CD4-positive, alpha-beta T cell (primary cell): ENCODE data around the gene RAI14. TPM values are rescaled to one million over a fixed set of nuclear protein-coding genes. Genes with fewer than 3 reads are reported as not detected.

Source experiments
- ATAC-seq: fragments of 200-7000 bp; cut with Tn5 transposase; one replicate; pipeline ENCODE4 v1.10.0; 2022; ENCODE audit warnings: mild to moderate bottlenecking; ENCODE audit not compliant: poor library complexity
- CTCF ChIA-PET: fragments of 350-600 bp; sonication (Branson Sonifier 250); formaldehyde crosslinking; loops from one replicate; lab custom pipeline; 2021; ENCODE audit warnings: antibody characterized with exemption, inconsistent platforms; lab: Charles Lee
- POLR2A ChIA-PET: fragments of 350-600 bp; sonication (Branson Sonifier 250); formaldehyde crosslinking; loops from one replicate; lab custom pipeline; 2021; ENCODE audit warnings: antibody characterized with exemption, inconsistent platforms; lab: Charles Lee
- DNase-seq, 14 experiments: peaks; one replicate each; pipeline ENCODE4 v3.0.0-alpha.2; 2013 to 2020; ENCODE audit warnings: mixed read lengths in 2 of 14
- H3K27ac ChIP-seq, 2 donors: one replicate each; pipeline versions ENCODE4 v1.5.1 to v1.7.0; 2013; ENCODE audit warnings: low read length in 2 of 2, low read depth in 1 of 2, mild to moderate bottlenecking in 1 of 2
- H3K27me3 ChIP-seq, 2 experiments: 1 replicate in 1 of 2; 2 replicates in 1 of 2; pipeline versions ENCODE4 v1.6.1 to v1.7.0; 2013; ENCODE audit warnings: low read length in 2 of 2, control low read depth in 1 of 2, mild to moderate bottlenecking in 1 of 2, moderate library complexity in 1 of 2; ENCODE audit not compliant: insufficient read depth in 2 of 2, control insufficient read depth in 1 of 2
- H3K36me3 ChIP-seq: one replicate; pipeline ENCODE4 v1.6.1; 2013; ENCODE audit warnings: low read length, control low read depth; ENCODE audit not compliant: insufficient read depth
- H3K4me1 ChIP-seq: one replicate; pipeline ENCODE4 v1.6.1; 2013; ENCODE audit warnings: low read length, control low read depth; ENCODE audit not compliant: insufficient read depth
- H3K4me3 ChIP-seq: one replicate; pipeline ENCODE4 v1.5.1; 2013; ENCODE audit warnings: mild to moderate bottlenecking, low read length, moderate library complexity
- H3K9me3 ChIP-seq, 2 experiments: 1 replicate in 1 of 2; 2 replicates in 1 of 2; pipeline versions ENCODE4 v1.6.1 to v1.7.0; 2013; ENCODE audit warnings: low read length in 2 of 2, mild to moderate bottlenecking in 2 of 2, control low read depth in 1 of 2, moderate library complexity in 1 of 2; ENCODE audit not compliant: control insufficient read depth in 1 of 2, insufficient read depth in 1 of 2
- H3K27ac Mint-ChIP-seq: one replicate; pipeline ENCODE4 v1.8.0; 2020; ENCODE audit warnings: mixed read lengths
- H3K27me3 Mint-ChIP-seq: one replicate; pipeline ENCODE4 v1.8.0; 2021; ENCODE audit warnings: mixed read lengths
- H3K36me3 Mint-ChIP-seq: one replicate; pipeline ENCODE4 v1.8.0; 2021; ENCODE audit warnings: low read depth, mixed read lengths
- H3K4me1 Mint-ChIP-seq: one replicate; pipeline ENCODE4 v1.8.0; 2021; ENCODE audit warnings: low read depth, mixed read lengths
- H3K4me3 Mint-ChIP-seq: one replicate; pipeline ENCODE4 v1.8.0; 2020; ENCODE audit warnings: mild to moderate bottlenecking, mixed read lengths
- H3K9me3 Mint-ChIP-seq: one replicate; pipeline ENCODE4 v1.8.0; 2020; ENCODE audit warnings: mixed read lengths
- CTCF ChIP-seq: fragments of 200-600 bp; IDR thresholded peaks from one replicate; pipeline ENCODE4 v1.8.0; 2022; ENCODE audit warnings: antibody characterized with exemption, mild to moderate bottlenecking
- intact Hi-C, 2 experiments: fragments of 100-400 bp; cut with DNase I in 1 of 2; cut with micrococcal nuclease in 1 of 2; formaldehyde crosslinking; loops; one replicate each; pipeline versions ENCODE4 v1.15.1 to v1.9.0; 2023 to 2025; cut with DNase I, micrococcal nuclease
- total RNA-seq, 174 experiments: library from RNA in 2 of 174; stranded (reverse) in 2 of 174; gene quantifications; one replicate each; pipeline ENCODE4 v1.2.3 and lab custom pipeline; 2021 to 2026

Gene RAI14
- total RNA-seq, 2 experiments from 2014 or later = 0.20 to 0.60 TPM

GRCh38 chr5:34865091-34865490, 209.0 kb downstream of the RAI14 start:
- H3K27ac ChIP-seq = no peak overlapping the region
- DNase-seq (no peak), ATAC-seq (no peak)
- CTCF ChIA-PET = no interaction called here
- intact Hi-C loops = no loop called here
- Mint-ChIP-seq H3K9me3 (no peaks in the 10 kb centered on the region), H3K4me1 (no peaks in the 10 kb centered on the region), H3K4me3 (no peak overlapping the region), H3K27me3 (no peaks in the 10 kb centered on the region), H3K27ac (no peak overlapping the region), H3K36me3 (no peaks in the 10 kb centered on the region)
- no peaks in the 10 kb centered on the region for H3K36me3 ChIP-seq
- H3K4me3 ChIP-seq = no peak overlapping the region
- no peaks in the 10 kb centered on the region for H3K9me3 ChIP-seq
- no peaks in the 10 kb centered on the region for H3K27me3 ChIP-seq
- H3K4me1 ChIP-seq = no peaks in the 10 kb centered on the region
- POLR2A ChIA-PET = no interaction called here
- no peak for TF ChIP-seq CTCF

- Histone ChIP-seq H3K4me1 (no peaks in the 10 kb centered on the region), H3K4me3 (no peak overlapping the region), H3K36me3 (no peaks in the 10 kb centered on the region), H3K27me3 (no peaks in the 10 kb centered on the region), H3K27ac (no peak overlapping the region), H3K9me3 (no peaks in the 10 kb centered on the region)
- CTCF ChIA-PET = no interaction called here
- intact Hi-C loops = no loop called here
- Mint-ChIP-seq H3K27ac (no peak overlapping the region), H3K36me3 (no peaks in the 10 kb centered on the region), H3K9me3 (no peaks in the 10 kb centered on the region), H3K4me1 (no peaks in the 10 kb centered on the region), H3K4me3 (no peak overlapping the region), H3K27me3 (peaks cover 4% of the 10 kb centered on the region)
- TF ChIP-seq CTCF = no peak
- ATAC-seq (no peak), DNase-seq (no peak)
- POLR2A ChIA-PET = no interaction called here
Measured at GRCh38 chr5:34866989-34867471, 210.9 kb downstream of the RAI14 start.

- peaks cover 4% of the 10 kb centered on the region for H3K27me3 Mint-ChIP-seq
- H3K27ac ChIP-seq = no peak overlapping the region
- intact Hi-C loops = no loop called here
Measured at GRCh38 chr5:34867660-34868059, 211.5 kb downstream of the RAI14 start.

More at GRCh38 chr5:34867660-34868059, 211.5 kb downstream of the RAI14 start:
- H3K4me3 ChIP-seq = no peak overlapping the region
- H3K27ac Mint-ChIP-seq = no peak overlapping the region
- H3K9me3 Mint-ChIP-seq = no peaks in the 10 kb centered on the region
- no peaks in the 10 kb centered on the region for H3K36me3 ChIP-seq
- H3K36me3 Mint-ChIP-seq = no peaks in the 10 kb centered on the region
- DNase-seq (no peak), ATAC-seq (no peak)
- no peaks in the 10 kb centered on the region for H3K4me1 Mint-ChIP-seq
- TF ChIP-seq CTCF = no peak
- H3K4me1 ChIP-seq = no peaks in the 10 kb centered on the region
- CTCF ChIA-PET = no interaction called here
- POLR2A ChIA-PET = no interaction called here
- no peak overlapping the region for H3K4me3 Mint-ChIP-seq
- H3K9me3 ChIP-seq = no peaks in the 10 kb centered on the region
- H3K27me3 ChIP-seq = no peaks in the 10 kb centered on the region
